Activated CD4-positive, alpha-beta T cell treated with anti-CD3 and anti-CD28 coated beads for 48 hours (primary cell): ENCODE results near the gene HOXA5.

Source experiments
- DNase-seq: peaks from one replicate; pipeline ENCODE4 v3.0.0-alpha.2; 2020

Gene HOXA5

GRCh38 chr7:27158436-27159265, 15.2 kb upstream of the HOXA5 start:
- no peak for DNase-seq

DNA sequence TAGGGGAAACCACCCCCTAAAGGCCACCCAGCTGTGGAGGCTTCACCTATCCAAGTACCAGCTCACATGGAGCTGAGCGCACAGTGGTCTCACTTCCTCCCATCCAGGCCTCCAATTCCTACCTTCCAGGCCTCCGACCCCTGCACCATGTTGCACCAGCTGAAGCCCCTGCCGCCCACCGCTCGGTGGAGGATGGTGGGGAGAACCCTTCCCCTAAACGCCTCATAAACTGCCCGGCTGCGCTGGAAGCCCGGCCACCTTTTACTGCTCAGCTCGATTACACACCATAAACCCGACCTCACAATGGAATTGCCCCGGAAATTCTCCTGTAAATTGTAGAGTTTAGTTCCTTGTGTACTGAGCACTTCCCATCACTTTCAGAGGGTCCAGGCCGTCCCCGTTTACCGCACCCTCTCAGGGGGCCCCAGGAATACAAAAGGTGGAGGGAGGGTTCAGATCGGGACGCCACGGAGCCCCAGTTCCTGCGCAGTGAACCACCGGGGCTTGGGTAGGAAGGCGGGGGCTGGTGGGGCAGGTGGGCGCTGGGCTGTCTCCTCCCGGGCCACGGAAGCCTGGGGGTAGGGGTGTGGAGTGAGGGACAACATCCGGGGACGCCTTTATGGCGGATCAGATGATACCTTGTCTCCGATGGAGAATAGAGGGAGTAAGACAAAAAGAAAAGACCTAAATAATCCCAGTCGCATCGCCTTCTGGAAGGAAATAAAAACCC, 14.4 kb upstream of the HOXA5 start:
- DNase-seq: no peak

- DNase-seq: no peak
These were observed 13.6 kb upstream of the HOXA5 start for GRCh38 chr7:27156916-27157701.

GRCh38 chr7:27156508-27156898, 13.0 kb upstream of the HOXA5 start, which contains the start of gene HOXA7:
Gene HOXA7, minus strand, starts transcription at chr7:27156675. Its CDS starts 130 bp downstream, at chr7:27156545.
- DNase-seq: no peak

- no peak for DNase-seq
These were observed 12.5 kb upstream of the HOXA5 start for GRCh38 chr7:27155816-27156507.

GRCh38 chr7:27154901-27155815, 11.7 kb upstream of the HOXA5 start:
- DNase-seq: peak; percentile 62

GRCh38 chr7:27154369-27154768, 10.9 kb upstream of the HOXA5 start:
- no peak for DNase-seq

GRCh38 chr7:27153526-27153925, 10.0 kb upstream of the HOXA5 start:
- DNase-seq: no peak

DNA sequence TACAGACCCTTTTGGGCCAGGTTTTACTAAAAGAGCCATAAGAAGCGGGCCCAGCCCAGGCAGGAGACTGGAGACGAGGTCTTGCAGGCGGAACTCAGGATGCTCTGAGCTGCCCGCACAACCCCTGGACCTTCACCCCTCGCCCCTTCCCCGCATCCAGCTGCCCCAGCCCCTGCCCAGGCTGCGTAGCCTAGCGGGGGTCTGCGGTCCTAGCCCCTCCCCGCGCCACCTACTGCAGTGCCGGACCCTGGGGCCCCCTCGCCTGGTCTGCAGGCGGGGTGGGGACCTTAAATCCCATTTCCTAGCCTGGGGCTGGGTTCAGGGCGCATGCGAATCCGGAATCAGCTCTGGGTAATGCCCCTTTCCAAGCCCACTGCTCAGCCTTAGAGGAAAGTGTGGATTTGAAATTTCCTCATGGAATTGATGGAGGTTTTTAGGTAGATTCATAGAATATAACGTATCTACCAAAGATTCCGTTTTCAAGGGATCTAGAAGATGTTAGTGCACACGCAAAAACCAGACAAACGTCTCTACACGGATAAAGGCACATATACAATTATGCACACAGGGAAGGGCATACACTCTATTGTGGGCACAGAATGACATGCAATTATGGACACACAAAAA, 9.4 kb upstream of the HOXA5 start:
- DNase-seq: no peak

GRCh38 chr7:27151931-27152815, 8.7 kb upstream of the HOXA5 start, which contains the start of gene HOXA3:
Gene HOXA3, minus strand, starts transcription at chr7:27152583. Its CDS starts 41,943 bp downstream, at chr7:27110640.
- no peak for DNase-seq

- no peak for DNase-seq
These were observed 8.0 kb upstream of the HOXA5 start for GRCh38 chr7:27151341-27151930.

DNA sequence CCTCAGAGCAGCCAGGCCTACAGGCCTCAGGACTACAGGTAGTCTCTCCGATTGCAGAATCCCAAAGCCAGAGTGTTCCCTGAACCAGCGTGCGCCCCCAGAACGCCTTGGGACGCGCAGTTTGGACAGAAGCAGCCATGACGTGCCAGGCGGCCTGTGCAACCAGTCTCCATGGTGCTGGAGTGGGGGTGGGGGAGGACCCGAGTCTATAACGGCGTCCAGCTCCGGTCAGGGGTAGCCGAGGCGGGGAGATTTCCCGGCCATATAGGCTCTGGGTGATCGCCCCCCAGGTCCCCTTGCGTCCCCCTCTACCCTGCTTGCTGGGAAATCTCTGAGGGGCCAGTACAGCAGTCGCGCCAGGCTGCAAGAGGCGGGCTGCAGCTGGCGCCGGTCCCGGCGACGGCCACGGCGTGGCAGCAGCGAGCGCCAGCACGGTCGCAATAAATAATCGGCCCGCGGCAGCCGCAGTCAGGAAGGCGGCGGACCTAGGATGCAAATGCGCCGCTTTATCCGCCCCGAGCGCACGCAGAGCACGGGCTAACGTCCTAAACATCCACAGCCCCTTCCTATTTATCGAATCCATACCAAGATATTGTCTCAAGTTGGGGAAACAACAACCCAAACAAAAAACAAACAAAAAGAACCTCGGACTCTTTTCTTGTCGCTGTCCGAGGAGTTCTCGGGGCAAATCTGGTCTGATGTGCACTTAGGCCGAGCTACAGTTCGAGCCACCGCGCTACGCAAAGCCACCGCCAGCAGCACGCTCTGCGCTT, 7.3 kb upstream of the HOXA5 start:
- peak; percentile 77 for DNase-seq

- DNase-seq: no peak
These were observed 6.5 kb upstream of the HOXA5 start for GRCh38 chr7:27149842-27150567.

GRCh38 chr7:27148756-27149641, 5.5 kb upstream of the HOXA5 start:
- no peak for DNase-seq

GRCh38 chr7:27148031-27148755, 4.7 kb upstream of the HOXA5 start:
- no peak for DNase-seq
